HG03469 (cell line): ENCODE results near the gene PARP3.

Source experiments
- ATAC-seq: cut with Tn5 transposase; IDR thresholded peaks from one replicate; pipeline ENCODE4 v1.9.1; 2021; ENCODE audit warnings: mild to moderate bottlenecking, moderate library complexity, moderate number of reproducible peaks; ENCODE audit not compliant: unreplicated experiment

Gene PARP3

DNA sequence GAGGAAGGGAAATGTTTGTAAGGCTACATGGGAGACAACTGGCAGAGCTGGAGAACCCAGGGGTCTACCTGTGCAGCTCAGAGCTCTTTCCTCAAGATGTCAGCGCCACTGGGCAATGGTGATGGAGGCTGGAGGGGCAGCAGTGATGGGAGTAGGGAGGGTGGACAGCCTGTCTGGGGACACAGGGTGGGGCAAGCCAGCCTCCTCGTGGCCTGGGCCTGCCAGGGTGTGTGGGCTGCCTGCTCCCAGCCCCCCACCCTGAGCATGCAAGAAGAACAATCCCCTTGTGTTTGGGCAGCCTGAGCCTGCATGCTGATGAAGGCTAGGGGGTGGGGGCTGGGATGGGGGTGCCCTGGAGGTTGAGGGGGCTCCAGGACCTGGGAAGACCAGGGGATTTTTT is 23.9 kb downstream of the PARP3 start:
- ATAC-seq = no peak

DNA sequence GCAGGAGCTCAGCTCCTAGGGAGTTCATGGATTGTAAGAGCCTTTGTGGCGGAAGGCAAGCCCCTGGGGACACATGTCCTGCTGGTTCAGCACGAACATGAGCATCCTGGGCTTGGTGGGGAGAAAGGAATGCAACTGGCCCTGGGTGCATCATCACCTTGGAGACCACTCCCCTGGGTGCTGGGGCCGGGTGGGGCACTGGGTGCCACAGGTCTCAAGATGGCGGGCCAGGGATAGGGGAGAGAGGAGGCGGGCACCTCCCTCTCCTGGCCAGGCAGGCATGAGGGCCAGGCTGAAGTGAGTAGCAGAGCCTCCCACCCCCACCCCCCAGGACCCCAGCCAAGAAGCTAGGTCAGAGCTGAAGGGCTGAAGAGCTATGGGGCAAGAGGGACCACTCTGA is 24.3 kb downstream of the PARP3 start:
- no peak for ATAC-seq

DNA sequence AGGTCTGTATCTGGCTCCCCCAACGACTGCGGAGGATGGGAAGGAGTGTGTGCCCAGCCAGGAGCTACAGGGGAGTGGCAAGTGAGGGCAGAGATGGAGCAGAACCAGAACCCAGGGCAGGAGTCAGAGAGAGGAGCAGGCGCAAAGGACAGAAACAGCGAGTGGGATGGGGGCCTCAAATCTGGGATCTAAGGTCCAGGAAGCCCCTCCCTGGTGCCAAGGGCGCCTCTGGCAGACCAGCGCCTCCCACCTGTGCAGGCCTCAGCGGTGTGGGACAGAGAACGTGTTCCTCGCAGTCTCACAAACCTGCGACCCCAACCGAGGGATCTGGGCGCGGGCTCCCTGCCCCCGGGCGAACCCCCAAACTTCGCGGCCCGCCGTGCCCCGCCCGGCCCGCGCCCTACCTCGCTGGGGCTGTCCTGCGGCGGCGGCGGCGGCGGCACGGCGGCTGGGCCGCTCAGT is 24.8 kb downstream of the PARP3 start:
- no peak for ATAC-seq

DNA sequence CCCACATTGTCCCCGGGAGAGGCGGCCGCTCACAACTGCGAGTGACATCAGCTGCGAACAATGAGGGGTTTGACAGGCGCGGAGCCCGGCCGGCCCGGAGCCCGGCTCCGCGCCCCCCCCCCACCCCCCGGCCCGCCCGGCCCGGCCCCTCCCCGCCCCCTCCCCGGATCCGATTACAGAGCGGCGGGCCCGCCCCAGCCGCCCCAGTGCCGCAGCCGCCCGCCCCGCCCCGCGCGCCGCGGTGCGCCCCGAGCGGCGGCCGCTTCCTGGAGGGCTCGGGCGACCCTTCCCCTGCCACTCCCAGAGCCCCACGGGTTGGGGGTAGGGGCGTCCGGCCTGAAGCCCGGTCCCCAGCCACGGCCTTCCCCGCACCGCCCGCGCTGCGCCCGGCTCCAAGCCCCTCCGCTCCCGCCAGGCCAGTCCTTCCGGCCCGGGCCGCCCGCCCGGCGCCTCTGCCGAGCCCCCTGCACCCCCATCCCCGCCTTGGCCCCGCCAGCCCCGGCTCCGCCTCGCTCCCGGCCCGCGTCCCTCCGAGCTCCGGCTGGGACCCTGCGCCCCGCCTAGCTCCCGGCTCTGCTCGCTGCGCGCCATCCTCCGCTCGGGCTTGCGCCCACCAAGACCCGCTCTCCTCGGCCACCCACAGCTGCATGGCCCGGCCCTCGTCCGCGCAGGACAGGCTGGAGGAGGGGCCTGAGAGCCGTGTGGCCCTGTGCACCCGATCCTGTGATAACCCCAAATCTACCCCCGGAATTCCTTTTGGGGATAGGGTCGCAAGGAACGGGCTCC is 25.4 kb downstream of the PARP3 start, which contains the start of gene PCBP4:
TSS of gene PCBP4 (minus strand) at position 71 of the 786 bp plus-strand sequence. CDS start 6,214 bp downstream, outside the sequence.
- no peak for ATAC-seq

DNA sequence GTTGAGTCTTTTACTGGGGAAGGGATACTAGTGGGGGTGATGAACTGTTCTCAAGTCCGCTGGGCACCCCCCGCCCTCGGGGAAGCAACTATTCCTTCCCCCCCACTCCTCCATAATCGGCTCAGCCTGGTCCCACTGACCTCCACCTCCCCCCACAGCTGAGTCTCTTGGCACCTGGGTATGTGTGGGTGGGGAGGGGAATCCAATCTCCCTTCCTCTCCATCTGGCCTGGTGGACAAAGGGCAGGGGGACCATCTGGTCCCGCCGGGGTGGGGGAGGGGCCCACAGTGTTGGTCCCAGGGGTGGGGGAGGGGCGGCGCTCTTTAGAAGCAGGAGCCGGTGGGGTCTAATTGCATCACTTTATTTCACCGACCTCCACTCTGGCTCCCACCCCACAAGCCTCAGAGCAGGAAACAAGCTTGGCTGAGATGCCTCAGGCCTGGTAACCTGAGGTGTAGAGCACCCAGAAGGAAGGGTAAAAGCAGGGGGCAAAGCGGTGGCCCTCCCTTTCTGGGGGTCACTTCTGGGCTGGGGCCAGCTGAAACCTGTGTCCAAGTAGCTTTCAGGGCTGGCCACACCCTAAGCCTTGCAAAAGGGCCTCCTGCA is 26.1 kb downstream of the PARP3 start:
- ATAC-seq = no peak

DNA sequence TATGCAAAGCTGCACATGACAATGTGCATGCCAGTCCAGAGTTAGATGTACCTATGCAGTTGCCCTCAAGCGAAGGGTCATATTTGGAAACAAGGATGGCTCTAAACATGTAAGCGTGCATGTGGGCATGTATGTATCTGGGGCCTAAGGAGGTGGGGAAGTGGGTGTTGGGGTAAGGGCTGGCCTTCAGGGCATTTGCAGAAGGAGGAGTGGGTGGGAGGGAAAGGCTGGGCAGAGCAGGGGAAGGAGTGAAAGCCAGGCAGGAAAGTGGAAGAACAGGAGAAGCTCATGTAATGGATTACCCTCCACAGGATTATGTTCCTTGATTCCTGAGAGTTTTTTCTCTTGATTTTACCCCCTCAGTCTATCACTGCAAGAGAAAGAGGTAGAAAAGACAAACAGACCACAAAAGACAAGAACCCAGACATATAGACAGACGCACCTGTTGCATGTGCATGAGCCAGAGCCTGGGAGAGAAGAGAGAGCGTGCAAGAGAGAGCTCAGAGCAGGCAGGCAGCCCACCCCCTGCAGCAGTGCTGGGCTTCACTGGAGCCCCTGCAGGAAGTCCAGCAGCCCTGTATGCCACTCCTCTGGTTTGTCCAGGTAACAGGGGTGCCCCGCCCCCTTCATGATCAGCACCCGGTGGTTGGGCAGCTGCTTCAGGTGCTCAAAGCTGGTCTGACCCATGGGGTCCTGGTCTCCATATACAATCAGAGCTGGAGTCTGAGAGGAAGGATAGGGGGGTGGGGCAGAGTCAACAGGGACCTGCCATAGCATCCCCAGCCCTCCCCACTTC is 26.9 kb downstream of the PARP3 start:
- no peak for ATAC-seq

DNA sequence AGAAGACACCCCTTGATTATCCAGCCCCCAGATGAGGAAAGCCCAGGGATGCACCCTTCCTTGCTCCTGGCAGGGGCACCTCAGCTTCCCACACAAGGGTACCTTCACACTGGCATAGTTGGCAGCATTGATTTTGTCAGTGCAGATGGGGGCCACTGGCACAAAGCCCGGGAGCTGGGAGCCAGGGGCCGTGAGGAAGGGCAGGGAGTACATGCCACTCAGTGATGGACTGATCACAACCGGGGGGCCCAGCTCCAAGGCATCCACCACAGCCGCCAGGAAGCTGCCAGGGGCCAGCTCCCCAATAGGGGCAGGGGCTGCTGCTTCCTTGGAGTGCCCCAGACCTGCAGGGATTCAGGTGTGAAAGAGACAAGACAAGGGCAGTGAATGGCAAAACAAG is 27.7 kb downstream of the PARP3 start:
- no peak for ATAC-seq

DNA sequence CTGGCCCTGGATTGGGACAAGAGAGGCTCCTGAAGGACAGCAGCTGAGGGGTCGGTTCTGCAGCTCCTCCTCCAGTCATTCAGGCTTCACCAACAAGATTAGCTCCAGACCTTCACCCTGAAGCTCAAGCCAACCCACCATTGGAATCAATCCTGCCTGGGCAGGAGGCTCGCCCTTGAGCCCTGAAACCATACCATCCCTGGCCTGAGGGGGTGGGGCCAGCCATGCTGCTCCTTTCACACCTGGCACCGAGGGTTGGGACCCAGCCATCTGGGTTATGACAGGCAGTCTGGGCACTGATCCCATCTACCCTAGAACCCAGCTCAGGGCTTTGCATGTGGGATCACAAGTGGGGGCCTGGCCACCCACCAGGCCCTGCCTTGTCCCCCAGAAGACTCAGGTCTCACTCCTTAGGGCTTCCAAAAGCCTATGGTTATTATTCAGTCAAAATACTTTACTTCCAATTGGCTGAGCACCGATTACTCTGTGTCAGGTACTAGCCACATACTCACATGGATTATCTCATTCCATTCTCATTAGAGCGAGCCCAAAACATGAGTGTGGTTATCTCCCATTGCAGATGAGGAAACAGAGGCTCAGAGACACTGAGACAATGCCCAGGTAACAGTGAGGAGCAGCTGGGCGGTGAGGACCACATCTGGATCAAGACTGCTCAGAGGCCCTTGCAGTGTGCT is 28.6 kb downstream of the PARP3 start:
- ATAC-seq = no peak

DNA sequence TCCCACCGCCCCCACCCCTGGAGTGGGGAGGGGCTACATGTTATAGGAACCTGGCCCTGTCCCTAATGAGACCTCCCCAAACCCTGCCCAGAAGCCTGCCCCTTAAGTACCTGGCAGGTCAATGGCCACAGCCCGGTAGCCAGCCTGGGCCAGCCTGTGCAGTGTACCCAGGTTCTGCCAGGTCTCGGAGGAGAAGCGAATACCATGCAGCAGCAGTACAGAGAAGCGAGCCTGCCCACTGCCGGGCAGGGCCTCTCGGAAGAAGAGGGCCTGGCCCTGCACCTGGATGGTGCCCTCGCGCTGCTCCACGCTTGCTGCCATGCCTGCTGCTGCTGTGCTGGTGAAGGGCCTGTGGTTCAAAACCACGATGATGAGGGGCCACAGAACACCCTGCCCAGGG is 29.2 kb downstream of the PARP3 start:
- no peak for ATAC-seq

DNA sequence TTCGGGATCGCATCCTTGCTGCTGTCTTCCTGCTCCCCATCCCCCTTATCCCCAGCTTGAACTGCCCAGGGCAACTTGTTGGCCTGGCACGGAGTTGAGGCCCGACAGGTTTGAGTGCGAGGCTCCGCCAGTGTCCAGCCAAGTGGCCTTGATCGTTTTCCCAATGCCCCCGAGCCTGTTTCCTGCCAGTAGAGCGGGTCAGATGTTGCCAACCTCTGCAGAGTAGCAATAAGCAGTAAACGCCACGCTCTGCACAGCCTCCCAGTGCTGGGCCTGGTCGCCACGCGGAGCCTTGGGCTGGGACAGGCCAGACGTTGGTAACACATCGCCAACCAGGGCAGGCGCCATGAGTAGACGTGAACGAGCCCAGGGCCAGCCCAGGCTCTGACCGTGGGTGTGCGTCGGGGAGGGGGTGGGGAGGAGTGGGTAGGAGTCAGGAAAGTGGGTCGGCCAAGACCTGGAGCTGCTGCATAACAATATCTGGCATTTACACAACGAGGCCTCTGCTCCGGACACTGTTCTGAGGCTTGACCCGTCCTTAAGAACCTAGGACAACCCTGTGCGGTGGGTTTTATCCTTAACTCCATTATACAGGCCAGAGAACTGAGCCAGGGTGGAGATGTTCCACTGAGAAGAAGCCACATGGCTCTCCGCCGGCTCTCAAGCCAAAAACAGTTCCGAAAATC is 32.3 kb downstream of the PARP3 start:
- no peak for ATAC-seq

DNA sequence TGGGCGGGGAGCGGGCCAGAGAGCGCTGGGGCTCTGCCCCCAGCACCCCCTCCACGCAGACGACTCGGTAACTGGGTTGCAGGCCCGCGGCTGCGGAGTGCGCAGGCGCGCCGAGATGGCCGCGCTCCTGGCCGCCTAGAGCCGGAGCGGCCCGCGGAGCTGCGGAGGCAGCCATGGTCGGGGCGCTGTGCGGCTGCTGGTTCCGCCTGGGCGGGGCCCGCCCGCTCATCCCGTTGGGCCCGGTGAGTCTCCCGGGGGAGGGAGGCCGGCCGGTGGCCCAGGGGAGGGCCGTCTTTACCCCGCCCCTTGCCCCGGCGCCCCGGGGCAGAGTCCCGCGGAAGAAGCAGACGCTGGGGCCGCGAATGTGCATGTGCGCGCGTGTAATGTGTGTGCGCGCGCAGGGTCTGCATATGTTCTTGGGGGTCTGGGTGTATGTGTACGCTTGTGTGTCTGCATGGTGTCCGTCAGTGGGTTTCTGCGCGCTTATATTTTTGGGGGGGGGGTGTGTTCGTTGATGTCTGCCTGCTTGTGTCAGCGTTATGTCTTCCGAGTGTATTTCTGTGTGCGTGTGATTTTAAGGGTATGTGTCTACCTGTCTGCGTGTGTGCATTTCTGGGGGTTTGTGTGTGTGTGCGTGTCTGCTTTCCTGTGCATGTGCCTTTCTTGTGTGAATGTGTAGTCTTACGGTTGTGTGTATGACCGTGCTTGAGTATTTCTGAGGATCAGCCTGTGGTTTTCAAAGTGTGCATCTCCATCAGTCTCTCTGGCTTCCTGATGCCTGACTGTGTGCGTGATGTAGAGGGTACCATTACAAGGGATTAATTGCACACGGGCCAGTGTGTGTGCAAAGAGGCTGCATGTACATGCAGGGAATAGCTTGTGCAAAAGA is 33.0 kb downstream of the PARP3 start, which contains the start of gene ABHD14A:
TSS of gene ABHD14A (plus strand) at position 102 of the 889 bp plus-strand sequence. CDS start at position 174, 72 bp downstream.
- ATAC-seq = peak; percentile 38

DNA sequence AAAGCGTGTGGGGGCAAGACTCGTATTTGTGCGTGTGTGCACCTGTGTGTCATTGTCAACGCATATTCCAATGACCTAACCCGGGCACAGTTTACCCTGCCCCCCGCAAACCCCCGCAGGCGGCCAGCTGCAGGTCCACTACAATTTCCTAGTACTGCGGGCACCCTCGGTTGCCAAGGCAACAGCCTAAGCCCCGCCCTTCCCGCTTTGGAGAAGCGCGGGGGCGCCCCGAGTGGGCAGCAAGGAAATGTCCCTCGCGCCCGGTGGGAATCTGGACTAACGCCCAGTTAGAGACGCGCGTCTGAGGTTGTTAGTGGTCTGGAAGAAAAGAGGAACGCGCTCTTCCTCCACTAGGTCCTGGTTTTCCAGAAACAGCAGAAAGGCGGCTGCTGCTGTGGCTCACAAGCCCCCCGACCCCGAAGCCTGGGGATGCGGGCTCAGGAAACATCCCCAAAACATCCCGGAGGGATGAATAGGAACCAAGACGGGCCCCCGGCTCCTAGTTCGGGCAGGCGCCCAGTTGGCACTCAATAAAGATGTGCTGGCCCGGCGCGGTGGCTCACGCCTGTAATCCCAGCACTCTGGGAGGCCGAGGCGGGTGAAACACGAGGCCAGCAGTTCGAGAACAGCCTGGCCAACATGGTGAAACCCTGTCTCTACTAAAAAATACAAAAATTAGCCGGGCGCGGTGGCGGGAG is 33.8 kb downstream of the PARP3 start:
- ATAC-seq = no peak

DNA sequence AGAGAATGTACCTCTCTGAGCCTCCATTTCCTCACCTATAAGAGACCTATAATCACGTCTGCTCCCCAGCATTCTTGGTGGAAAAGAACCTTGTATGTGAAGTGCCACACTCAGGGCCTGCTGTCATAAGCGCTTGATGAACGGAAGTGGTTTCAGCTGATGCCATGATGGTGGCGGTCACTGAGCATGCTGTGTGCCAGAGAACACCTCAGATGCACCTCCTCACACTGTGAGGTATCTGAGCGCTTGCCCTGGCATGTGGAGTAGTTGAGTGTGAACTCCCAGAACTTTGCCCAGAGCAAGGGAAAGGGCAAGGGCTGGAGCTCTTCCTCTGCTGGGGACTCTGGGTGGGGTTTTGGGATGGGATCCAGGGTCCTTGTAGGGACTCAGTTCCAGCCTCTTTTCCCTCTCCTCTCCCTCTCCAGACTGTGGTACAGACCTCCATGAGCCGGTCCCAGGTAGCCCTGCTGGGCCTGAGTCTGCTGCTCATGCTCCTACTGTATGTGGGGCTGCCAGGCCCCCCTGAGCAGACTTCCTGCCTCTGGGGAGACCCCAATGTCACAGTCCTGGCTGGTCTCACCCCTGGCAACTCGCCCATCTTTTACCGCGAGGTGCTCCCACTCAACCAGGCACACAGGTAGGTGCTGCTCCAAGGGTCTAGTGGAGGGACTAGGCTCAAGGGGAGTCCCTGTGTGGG is 35.4 kb downstream of the PARP3 start:
- no peak for ATAC-seq

DNA sequence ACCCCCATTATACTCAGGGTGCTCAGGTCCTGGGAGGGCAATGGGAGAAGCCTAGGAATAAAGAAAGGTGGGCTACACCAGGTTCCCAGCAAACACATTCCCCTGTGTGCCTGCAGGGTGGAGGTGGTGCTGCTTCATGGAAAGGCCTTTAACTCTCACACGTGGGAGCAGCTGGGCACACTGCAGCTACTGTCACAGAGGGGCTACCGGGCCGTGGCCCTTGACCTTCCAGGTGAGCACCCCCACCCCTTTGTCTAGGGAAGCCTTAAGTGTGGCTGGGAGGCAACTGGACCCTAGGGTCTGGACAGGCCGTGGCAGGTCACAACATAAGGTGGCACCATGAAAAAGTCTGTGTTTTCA is 36.0 kb downstream of the PARP3 start:
- no peak for ATAC-seq

DNA sequence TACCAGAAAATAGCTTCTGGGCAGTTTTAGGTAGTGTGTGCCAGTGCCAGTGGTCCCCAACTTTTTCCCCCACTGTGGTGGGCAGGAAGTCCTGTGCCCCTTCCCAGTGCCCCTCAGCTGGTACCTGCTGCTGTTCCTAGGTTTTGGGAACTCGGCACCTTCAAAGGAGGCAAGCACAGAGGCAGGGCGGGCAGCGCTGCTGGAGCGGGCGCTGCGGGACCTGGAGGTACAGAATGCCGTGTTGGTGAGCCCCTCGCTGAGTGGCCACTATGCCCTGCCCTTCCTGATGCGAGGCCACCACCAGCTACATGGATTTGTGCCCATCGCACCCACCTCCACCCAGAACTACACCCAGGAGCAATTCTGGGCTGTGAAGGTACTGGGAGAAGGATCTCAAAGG is 38.1 kb downstream of the PARP3 start:
- no peak for ATAC-seq

DNA sequence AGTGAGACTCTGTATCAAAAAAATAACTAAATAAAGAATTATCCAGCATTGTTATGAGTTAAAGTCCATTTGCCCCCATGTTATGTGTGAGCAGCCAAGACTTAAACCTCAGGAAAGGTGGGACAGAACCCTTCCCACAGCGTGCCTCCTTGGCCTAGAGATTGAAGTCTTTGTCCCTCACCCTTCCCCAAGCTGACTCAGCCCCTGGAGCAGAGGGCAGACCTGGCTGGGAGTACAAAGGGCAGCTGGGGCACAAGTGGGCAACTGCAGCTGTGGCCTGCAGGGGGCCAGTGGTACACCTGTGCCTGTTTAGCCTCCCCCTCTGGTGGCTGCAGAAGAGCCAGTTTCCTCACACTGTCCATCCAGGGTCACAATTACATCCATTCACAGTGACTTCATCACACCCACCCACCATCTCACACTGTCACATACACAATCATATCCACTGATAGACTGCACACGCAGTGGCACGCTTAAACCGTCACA is 40.2 kb downstream of the PARP3 start:
- ATAC-seq = no peak

DNA sequence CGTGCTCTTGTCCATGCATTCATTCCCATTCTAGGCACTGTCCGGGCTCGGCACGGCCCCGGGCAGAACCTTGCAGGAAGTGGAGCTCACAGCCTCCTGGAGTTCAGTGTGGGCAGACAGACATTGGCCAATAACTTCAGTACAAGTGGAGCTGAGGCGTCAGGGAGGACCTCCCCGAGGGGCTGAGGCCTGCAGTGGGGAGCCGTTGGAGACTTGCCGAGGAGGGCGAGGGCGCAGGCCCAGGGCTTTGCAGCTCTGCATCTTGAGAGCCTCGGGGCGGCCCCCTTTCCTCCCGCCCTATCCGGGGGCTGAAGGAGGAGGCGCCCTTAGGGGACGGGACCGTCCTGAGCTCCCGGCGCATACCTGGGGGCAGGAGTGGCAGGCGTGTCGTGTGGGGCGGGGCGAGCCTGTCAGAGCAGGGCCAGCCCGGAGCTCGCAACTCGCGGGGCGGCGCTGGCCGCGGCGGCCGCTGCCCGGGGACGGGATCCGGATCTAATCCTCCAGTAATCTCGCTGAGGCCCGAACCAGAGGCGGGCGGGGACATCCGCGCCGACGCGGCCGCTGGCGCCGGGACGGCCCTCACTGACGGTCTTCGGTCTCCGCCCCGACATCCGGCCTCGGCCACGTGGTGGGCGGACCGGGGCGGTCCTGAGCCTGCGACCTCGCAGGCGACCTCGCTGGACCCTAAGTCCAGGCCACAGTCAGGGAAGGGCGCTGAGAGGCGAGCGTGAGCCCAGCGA is 40.8 kb downstream of the PARP3 start, which contains the start of gene ACY1:
TSS of gene ACY1 (plus strand) at position 698 of the 740 bp plus-strand sequence. CDS start 530 bp downstream, outside the sequence.
- no peak for ATAC-seq
